DND-41 (cell line): ENCODE results near the gene DACT1.
"Not testable (repeated sequence)": the region's sequence is repeated elsewhere in the genome, so short reads cannot be mapped to it uniquely, and the experiment has no call there.

Source experiments
- ATAC-seq: fragments of 200-7000 bp; cut with Tn5 transposase; 3 replicates; pipeline ENCODE4 v1.9.1; 2021; ENCODE audit warnings: low read depth; ENCODE audit not compliant: insufficient read depth
- DNase-seq: peaks from one replicate; pipeline ENCODE4 v3.0.0-alpha.2; 2020
- H2AFZ ChIP-seq: 2 replicates; pipeline ENCODE4 v1.6.0; 2012; ENCODE audit warnings: low read depth, low read length
- H3K27ac ChIP-seq: 2 replicates; pipeline ENCODE4 v1.5.1; 2012; ENCODE audit warnings: low read length, inconsistent platforms
- H3K27me3 ChIP-seq: fragments of 200-600 bp; sonication (generic); 2 replicates; pipeline ENCODE4 v1.6.0; 2012; ENCODE audit warnings: low read length, mild to moderate bottlenecking, inconsistent platforms; ENCODE audit not compliant: insufficient read depth, poor library complexity
- H3K36me3 ChIP-seq: 2 replicates; pipeline ENCODE4 v1.5.1; 2012; ENCODE audit warnings: low read length, inconsistent platforms; ENCODE audit not compliant: insufficient read depth
- H3K4me1 ChIP-seq: 2 replicates; pipeline ENCODE4 v1.5.1; 2012; ENCODE audit warnings: mild to moderate bottlenecking, low read length; ENCODE audit not compliant: insufficient read depth
- H3K4me2 ChIP-seq: 2 replicates; pipeline ENCODE4 v1.6.0; 2012; ENCODE audit warnings: mild to moderate bottlenecking, moderate library complexity, low read length, inconsistent platforms; ENCODE audit not compliant: insufficient read depth
- H3K4me3 ChIP-seq, 2 experiments: fragments of 200-600 bp in 1 of 2; shearing (Covaris generic) in 1 of 2; 2 replicates each; pipeline ENCODE4 v1.5.1; 2012 to 2016; ENCODE audit warnings: inconsistent platforms in 2 of 2, low read length in 2 of 2, mild to moderate bottlenecking in 2 of 2, low read depth in 1 of 2, moderate library complexity in 1 of 2
- H3K79me2 ChIP-seq: 2 replicates; pipeline ENCODE4 v1.6.0; 2012; ENCODE audit warnings: low read length, inconsistent platforms; ENCODE audit not compliant: insufficient read depth
- H3K9ac ChIP-seq: 2 replicates; pipeline ENCODE4 v1.6.0; 2012; ENCODE audit warnings: low read depth, mild to moderate bottlenecking, inconsistent platforms, low read length, moderate library complexity
- H3K9me3 ChIP-seq: 2 replicates; pipeline ENCODE4 v1.5.1; 2012; ENCODE audit warnings: low read length, moderate library complexity, mild to moderate bottlenecking, inconsistent platforms; ENCODE audit not compliant: insufficient read depth, severe bottlenecking
- H4K20me1 ChIP-seq: 2 replicates; pipeline ENCODE4 v1.6.0; 2012; ENCODE audit warnings: low read length; ENCODE audit not compliant: insufficient read depth
- EZH2 ChIP-seq: IDR thresholded peaks from 3 replicates; pipeline ENCODE4 v1.6.1; 2012; ENCODE audit warnings: borderline replicate concordance, low read depth, mild to moderate bottlenecking, moderate library complexity, low read length, inconsistent platforms; ENCODE audit not compliant: severe bottlenecking
- TF ChIP-seq, protein P1 (sequence below): IDR thresholded peaks from 2 replicates; pipeline ENCODE4 v1.5.1; 2012; ENCODE audit warnings: borderline replicate concordance, low read length, moderate library complexity, mild to moderate bottlenecking; ENCODE audit not compliant: poor library complexity, severe bottlenecking; ENCODE audit errors: extremely low read depth

The DACT1 gene

DNA sequence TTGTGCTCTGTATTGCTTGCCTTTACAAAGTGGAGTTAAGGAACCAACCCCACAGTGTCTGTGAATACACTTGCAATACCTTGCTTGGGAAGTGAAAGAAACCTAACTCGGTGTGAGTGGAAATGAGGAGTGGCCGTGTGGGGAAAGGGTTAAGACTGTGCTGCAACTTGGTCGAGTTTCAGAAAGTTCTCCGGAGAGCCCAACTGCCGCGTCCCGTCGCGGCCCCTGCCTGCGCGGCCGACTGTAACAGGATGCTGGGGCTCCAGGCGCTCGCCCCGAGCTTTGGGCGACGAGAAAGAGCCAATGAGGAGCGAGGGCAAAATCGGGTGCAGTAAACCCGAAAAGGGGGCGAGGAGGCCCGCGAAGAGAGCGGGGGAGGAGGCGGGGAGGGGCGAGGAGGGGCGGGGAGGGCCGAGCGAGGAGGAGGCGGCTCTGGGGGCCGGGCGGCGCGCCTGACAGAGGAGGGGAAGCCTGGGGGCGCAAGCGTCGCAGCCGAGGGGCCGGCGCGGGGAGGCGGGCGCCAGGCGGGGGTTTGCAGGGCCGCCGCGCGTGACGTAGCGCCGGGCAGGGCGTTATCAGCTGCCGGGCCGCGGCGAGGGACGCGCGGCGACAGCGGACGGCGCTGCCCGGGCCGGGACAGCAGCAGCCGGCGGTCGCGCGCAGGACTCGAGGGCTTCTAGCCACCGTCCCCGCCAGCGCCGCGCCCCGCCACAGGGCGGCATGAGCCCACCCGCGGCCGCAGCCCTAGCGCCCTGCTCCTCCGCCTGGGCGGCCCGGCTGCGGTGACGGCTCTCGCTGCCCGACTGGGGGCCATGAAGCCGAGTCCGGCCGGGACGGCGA lies at the start of gene DACT1:
DACT1 (plus strand) TSS at position 572 of the 840 bp plus-strand sequence; CDS start at position 813, 241 bp downstream.
- H3K27me3 ChIP-seq: no peaks in the 10 kb centered on the region
- H4K20me1 ChIP-seq: no peaks in the 10 kb centered on the region
- H3K9me3 ChIP-seq: no peaks in the 10 kb centered on the region
- H3K4me2 ChIP-seq: no peak within 1 kb of the TSS
- H2AFZ ChIP-seq: no peak within 1 kb of the TSS
- H3K27ac ChIP-seq: no peak within 1 kb of the TSS
- TF ChIP-seq EZH2: no peak
- TF ChIP-seq, protein P1, sequence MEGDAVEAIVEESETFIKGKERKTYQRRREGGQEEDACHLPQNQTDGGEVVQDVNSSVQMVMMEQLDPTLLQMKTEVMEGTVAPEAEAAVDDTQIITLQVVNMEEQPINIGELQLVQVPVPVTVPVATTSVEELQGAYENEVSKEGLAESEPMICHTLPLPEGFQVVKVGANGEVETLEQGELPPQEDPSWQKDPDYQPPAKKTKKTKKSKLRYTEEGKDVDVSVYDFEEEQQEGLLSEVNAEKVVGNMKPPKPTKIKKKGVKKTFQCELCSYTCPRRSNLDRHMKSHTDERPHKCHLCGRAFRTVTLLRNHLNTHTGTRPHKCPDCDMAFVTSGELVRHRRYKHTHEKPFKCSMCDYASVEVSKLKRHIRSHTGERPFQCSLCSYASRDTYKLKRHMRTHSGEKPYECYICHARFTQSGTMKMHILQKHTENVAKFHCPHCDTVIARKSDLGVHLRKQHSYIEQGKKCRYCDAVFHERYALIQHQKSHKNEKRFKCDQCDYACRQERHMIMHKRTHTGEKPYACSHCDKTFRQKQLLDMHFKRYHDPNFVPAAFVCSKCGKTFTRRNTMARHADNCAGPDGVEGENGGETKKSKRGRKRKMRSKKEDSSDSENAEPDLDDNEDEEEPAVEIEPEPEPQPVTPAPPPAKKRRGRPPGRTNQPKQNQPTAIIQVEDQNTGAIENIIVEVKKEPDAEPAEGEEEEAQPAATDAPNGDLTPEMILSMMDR: no peak
- DNase-seq (no peak), ATAC-seq (no peak)
- no peaks in the 10 kb centered on the region for H3K36me3 ChIP-seq
- no peak within 1 kb of the TSS for H3K9ac ChIP-seq
- H3K4me3 ChIP-seq: no peak within 1 kb of the TSS
- no peaks in the 10 kb centered on the region for H3K79me2 ChIP-seq
- H3K4me1 ChIP-seq: no peaks in the 10 kb centered on the region

DNA sequence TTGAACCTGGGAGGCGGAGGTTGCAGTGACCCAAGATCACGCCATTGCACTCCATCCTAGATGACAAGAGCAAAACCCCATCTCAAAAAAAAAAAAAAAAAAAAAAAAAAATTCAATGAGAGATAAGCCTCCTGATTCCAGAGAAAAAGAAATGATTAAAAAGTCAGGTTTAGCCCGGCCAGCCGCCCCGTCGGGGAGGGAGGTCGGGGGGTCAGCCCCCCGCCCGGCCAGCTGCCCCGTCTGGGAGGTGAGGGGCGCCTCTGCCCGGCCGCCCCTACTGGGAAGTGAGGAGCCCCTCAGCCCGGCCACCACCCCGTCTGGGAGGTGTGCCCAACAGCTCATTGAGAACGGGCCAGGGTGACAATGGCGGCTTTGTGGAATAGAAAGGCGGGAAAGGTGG lies 49.4 kb upstream of the DACT1 start:
- not testable (repeated sequence) for H3K36me3 ChIP-seq, H3K4me1 ChIP-seq, H3K27ac ChIP-seq, H3K4me2 ChIP-seq, DNase-seq, H3K9ac ChIP-seq, ATAC-seq, H3K9me3 ChIP-seq, H4K20me1 ChIP-seq, H3K27me3 ChIP-seq, H3K79me2 ChIP-seq, H3K4me3 ChIP-seq, H2AFZ ChIP-seq

GRCh38 chr14:58593977-58594376 lies 43.8 kb upstream of the DACT1 start:
- TF ChIP-seq, protein P1: no peak
- no peak for TF ChIP-seq EZH2
- Histone ChIP-seq H2AFZ (no peak overlapping the region), H3K27ac (no peak overlapping the region), H3K79me2 (no peaks in the 10 kb centered on the region), H3K27me3 (no peaks in the 10 kb centered on the region), H3K4me2 (no peak overlapping the region), H3K36me3 (no peaks in the 10 kb centered on the region), H3K9ac (no peak overlapping the region), H3K4me3 (no peak overlapping the region), H3K4me1 (peaks cover 20% of the 10 kb centered on the region), H3K9me3 (no peaks in the 10 kb centered on the region), H4K20me1 (no peaks in the 10 kb centered on the region)
- DNase-seq (no peak), ATAC-seq (no peak)

- H2AFZ ChIP-seq: no peak overlapping the region
- TF ChIP-seq, protein P1: no peak
- no peak for TF ChIP-seq EZH2
- DNase-seq: no peak
- no peaks in the 10 kb centered on the region for H3K27me3 ChIP-seq
- no peaks in the 10 kb centered on the region for H4K20me1 ChIP-seq
- H3K4me3 ChIP-seq: no peak overlapping the region
- H3K9ac ChIP-seq: no peak overlapping the region
- no peak overlapping the region for H3K27ac ChIP-seq
- no peaks in the 10 kb centered on the region for H3K79me2 ChIP-seq
- no peak for ATAC-seq
- H3K36me3 ChIP-seq: no peaks in the 10 kb centered on the region
- H3K9me3 ChIP-seq: no peaks in the 10 kb centered on the region
- no peak overlapping the region for H3K4me2 ChIP-seq
- H3K4me1 ChIP-seq: peaks cover 35% of the 10 kb centered on the region
Observed at GRCh38 chr14:58597041-58597440, 40.7 kb upstream of the DACT1 start.
